Measurements from ENCODE around the gene ECHDC3.

Gene ECHDC3

GRCh38 chr10:11754620-11755019, 12.4 kb downstream of the ECHDC3 start:
- Histone ChIP-seq H3K9ac (ENCODE audit: low read depth, low read length, poor library complexity, severe bottlenecking) (no peak overlapping the region), H3K4me2 (ENCODE audit: low read depth, low read length, poor library complexity, severe bottlenecking) (no peak overlapping the region), H3K4me3 (ENCODE audit: low read length, poor library complexity, severe bottlenecking) (no peak overlapping the region), H3K4me1 (ENCODE audit: insufficient read depth, low read length, poor library complexity, severe bottlenecking) (peaks cover 4% of the 10 kb centered on the region), H4K20me1 (ENCODE audit: insufficient read depth, low read length, poor library complexity, severe bottlenecking) (no peaks in the 10 kb centered on the region), H2AFZ (ENCODE audit: low read length) (no peak overlapping the region), H3F3A (ENCODE audit: low read depth) (no peaks in the 10 kb centered on the region), H3K36me3 (ENCODE audit: insufficient read depth, low read length) (no peaks in the 10 kb centered on the region), H3K27me3 (ENCODE audit: insufficient read depth, low read length, poor library complexity, severe bottlenecking) (no peaks in the 10 kb centered on the region), H3K9me2 (replicated peaks; ENCODE audit: low read depth, low read length) (no peaks in the 10 kb centered on the region), H3K9me3 (ENCODE audit: insufficient read depth, low read depth, low read length) (no peaks in the 10 kb centered on the region), H3K79me2 (ENCODE audit: insufficient read depth, low read length) (no peaks in the 10 kb centered on the region)
- no peak for TF ChIP-seq EZH2phosphoT487 (IDR thresholded peaks at IDR 0.05; ENCODE audit: borderline replicate concordance)
- no peak for TF ChIP-seq CTCF (conservative IDR thresholded peaks at IDR 0.05; ENCODE audit: low read length)

- TF ChIP-seq EZH2phosphoT487 (IDR thresholded peaks at IDR 0.05; ENCODE audit: borderline replicate concordance) = no peak
- no peak for TF ChIP-seq CTCF (conservative IDR thresholded peaks at IDR 0.05; ENCODE audit: low read length)
- no peaks in the 10 kb centered on the region for H3K9me3 ChIP-seq (ENCODE audit: insufficient read depth, low read depth, low read length)
- H3K79me2 ChIP-seq (ENCODE audit: insufficient read depth, low read length) = no peaks in the 10 kb centered on the region
Observed at GRCh38 chr10:11755512-11756263, 13.5 kb downstream of the ECHDC3 start.

GRCh38 chr10:11756766-11757315, 14.7 kb downstream of the ECHDC3 start:
- peaks cover 4% of the 10 kb centered on the region for H3K4me1 ChIP-seq (ENCODE audit: insufficient read depth, low read length, poor library complexity, severe bottlenecking)
- H3K36me3 ChIP-seq (ENCODE audit: insufficient read depth, low read length) = no peaks in the 10 kb centered on the region
- H3K9me3 ChIP-seq (ENCODE audit: insufficient read depth, low read depth, low read length) = no peaks in the 10 kb centered on the region
- no peaks in the 10 kb centered on the region for H3K27me3 ChIP-seq (ENCODE audit: insufficient read depth, low read length, poor library complexity, severe bottlenecking)
- no peak overlapping the region for H3K9ac ChIP-seq (ENCODE audit: low read depth, low read length, poor library complexity, severe bottlenecking)
- H3F3A ChIP-seq (ENCODE audit: low read depth) = no peaks in the 10 kb centered on the region
- TF ChIP-seq CTCF (conservative IDR thresholded peaks at IDR 0.05; ENCODE audit: low read length) = no peak
- no peak for TF ChIP-seq EZH2phosphoT487 (IDR thresholded peaks at IDR 0.05; ENCODE audit: borderline replicate concordance)
- H2AFZ ChIP-seq (ENCODE audit: low read length) = peak overlapping the region; percentile 62
- no peak overlapping the region for H3K4me2 ChIP-seq (ENCODE audit: low read depth, low read length, poor library complexity, severe bottlenecking)
- no peaks in the 10 kb centered on the region for H3K9me2 ChIP-seq (replicated peaks; ENCODE audit: low read depth, low read length)
- no peaks in the 10 kb centered on the region for H3K79me2 ChIP-seq (ENCODE audit: insufficient read depth, low read length)
- H4K20me1 ChIP-seq (ENCODE audit: insufficient read depth, low read length, poor library complexity, severe bottlenecking) = no peaks in the 10 kb centered on the region
- H3K4me3 ChIP-seq (ENCODE audit: low read length, poor library complexity, severe bottlenecking) = no peak overlapping the region

More at GRCh38 chr10:11755512-11756263, 13.5 kb downstream of the ECHDC3 start:
- no peaks in the 10 kb centered on the region for H3F3A ChIP-seq (ENCODE audit: low read depth)
- no peaks in the 10 kb centered on the region for H3K36me3 ChIP-seq (ENCODE audit: insufficient read depth, low read length)
- H3K4me2 ChIP-seq (ENCODE audit: low read depth, low read length, poor library complexity, severe bottlenecking) = no peak overlapping the region
- H2AFZ ChIP-seq (ENCODE audit: low read length) = no peak overlapping the region
- H3K9me2 ChIP-seq (replicated peaks; ENCODE audit: low read depth, low read length) = no peaks in the 10 kb centered on the region
- H3K4me3 ChIP-seq (ENCODE audit: low read length, poor library complexity, severe bottlenecking) = no peak overlapping the region
- H3K27me3 ChIP-seq (ENCODE audit: insufficient read depth, low read length, poor library complexity, severe bottlenecking) = no peaks in the 10 kb centered on the region
- H3K9ac ChIP-seq (ENCODE audit: low read depth, low read length, poor library complexity, severe bottlenecking) = no peak overlapping the region
- no peaks in the 10 kb centered on the region for H4K20me1 ChIP-seq (ENCODE audit: insufficient read depth, low read length, poor library complexity, severe bottlenecking)
- peaks cover 4% of the 10 kb centered on the region for H3K4me1 ChIP-seq (ENCODE audit: insufficient read depth, low read length, poor library complexity, severe bottlenecking)

All from Loucy (cell line).